HG03469 (cell line): ENCODE results near the gene PRR20A.
"Not testable (repeated sequence)": the region's sequence is repeated elsewhere in the genome, so short reads cannot be mapped to it uniquely, and the experiment has no call there.

ENCODE experiments used
- ATAC-seq: cut with Tn5 transposase; IDR thresholded peaks from one replicate; pipeline ENCODE4 v1.9.1; 2021; ENCODE audit warnings: mild to moderate bottlenecking, moderate library complexity, moderate number of reproducible peaks; ENCODE audit not compliant: unreplicated experiment

The PRR20A gene

GRCh38 chr13:57140235-57140968 is at the start of gene PRR20A:
Gene PRR20A, plus strand, starts transcription at chr13:57140918. Its CDS starts 387 bp downstream, at chr13:57141305.
- ATAC-seq, result not testable (repeated sequence)

DNA sequence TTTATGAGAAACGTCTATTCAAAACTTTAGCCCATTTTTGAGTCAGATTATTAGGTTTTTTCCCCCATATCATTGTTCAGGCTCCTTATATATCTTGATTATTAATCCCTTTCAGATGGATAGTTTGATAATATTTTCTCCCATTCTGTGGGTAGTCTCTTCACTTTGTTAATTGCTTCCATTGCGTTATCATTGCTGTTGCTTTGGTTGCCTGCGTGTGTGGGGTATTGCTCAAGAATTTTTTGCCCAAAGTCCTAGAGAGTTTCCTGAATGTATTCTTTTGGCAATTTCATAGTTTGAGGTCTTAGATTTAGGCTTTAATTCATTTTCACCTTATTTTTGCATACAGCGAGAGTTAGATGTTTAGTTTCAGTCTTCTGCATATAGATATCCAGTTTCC is 25.8 kb upstream of the PRR20A start:
- ATAC-seq, result no peak

DNA sequence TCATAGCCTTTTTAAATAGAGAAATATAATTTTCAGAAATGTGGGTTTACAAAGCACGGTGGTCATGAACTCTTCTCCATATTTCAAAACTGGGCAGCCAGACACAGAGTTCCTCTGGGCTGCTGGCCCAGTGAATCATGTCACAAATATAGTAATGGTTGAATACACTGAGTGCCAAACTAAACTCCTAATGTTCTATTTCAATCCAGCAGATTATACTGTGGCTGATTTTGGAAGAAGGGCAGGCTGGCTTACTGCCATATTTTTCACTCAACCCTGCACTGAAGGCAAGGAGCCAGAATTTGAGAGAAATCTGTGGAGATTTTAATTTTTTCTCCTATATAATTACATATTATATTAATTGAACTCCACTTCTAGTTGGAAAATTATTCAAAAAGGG is 17.0 kb upstream of the PRR20A start:
- no peak for ATAC-seq

- no peak for ATAC-seq
These were observed 11.8 kb upstream of the PRR20A start for GRCh38 chr13:57128909-57129308.

DNA sequence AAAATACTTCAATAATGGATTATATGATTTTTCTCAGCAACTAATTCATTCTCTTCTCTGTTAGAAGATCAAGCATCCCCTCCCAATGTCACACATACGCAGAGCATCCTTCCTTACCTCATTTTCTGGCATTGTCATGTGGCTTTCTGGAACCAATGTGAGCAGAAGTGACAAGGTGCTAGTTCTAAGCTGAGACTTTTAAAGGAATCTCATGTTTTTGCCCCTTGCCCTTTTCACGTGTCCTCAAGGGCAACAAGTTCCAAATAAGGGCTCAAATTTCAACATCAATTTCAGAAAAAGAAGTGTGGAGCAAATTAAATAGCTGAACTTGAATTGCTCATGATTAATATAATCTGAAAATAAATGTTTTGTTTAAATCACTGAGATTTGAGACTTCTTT is 4.6 kb upstream of the PRR20A start:
- ATAC-seq, result no peak

DNA sequence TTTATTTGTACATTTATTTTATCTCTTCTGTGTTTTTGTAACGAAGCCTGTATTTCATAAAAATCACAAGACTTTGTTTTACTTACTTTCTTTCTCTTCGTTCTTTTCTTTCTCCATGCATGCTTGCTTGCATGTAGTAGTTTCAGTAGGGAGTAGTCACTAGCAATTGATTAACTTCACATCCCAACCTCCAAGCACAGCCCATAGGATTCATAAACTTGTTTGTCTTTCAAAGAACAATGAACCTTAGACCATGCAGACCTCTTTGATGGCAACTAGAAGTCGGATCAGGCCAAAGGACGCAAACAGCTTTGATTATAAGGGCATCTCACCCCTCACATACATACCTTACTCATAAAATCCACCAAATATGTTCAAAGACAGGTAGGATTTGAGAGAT is 3.1 kb upstream of the PRR20A start:
- no peak for ATAC-seq

- no peak for ATAC-seq
These were observed 1.7 kb upstream of the PRR20A start for GRCh38 chr13:57138988-57139387.

- not testable (repeated sequence) for ATAC-seq
These were observed 937 bp upstream of the PRR20A start for GRCh38 chr13:57139781-57140180.

DNA sequence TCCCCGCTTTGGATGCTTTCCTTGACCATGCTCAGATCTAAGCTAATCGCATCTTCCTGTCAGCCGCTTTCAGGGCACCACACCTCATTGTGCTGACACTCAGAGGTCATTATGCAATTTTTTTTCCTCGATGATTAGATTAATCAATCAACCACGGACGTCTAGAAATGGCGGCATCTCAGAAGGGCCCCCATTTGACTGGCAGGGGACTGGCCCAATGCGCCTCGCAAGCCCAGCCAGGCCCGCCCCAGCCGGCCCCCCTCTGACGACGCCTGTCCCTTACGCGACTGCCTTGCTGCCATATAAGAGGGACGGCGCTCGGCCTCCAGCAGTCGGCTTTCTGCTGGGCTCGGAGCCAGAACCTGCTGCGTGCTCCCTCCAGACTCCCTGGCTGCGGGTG is 6.5 kb downstream of the PRR20A start, which contains the start of gene PRR20B:
PRR20B (plus strand) TSS at position 301 of the 400 bp plus-strand sequence. CDS start 387 bp downstream, outside the sequence.
- ATAC-seq, result not testable (repeated sequence)

DNA sequence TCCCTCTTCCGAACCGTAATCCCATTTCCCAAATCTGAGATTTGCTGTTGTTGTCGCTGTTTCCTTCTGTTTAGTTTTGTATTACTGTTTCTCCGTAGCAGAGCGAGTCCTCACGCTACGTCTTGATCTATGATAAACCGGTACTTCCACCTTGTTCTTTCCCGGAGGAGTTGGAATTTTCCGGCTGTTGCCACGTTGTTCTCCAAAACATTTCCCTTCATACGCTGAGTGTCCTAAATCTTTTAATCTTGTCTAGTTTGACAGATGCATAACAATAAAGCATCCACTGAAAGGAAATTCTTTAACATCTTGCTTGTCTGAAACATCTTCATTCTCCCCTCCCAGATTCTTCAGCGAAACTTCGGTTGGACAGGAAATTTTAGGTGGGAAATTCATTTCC is 7.4 kb downstream of the PRR20A start:
- ATAC-seq, result not testable (repeated sequence)

DNA sequence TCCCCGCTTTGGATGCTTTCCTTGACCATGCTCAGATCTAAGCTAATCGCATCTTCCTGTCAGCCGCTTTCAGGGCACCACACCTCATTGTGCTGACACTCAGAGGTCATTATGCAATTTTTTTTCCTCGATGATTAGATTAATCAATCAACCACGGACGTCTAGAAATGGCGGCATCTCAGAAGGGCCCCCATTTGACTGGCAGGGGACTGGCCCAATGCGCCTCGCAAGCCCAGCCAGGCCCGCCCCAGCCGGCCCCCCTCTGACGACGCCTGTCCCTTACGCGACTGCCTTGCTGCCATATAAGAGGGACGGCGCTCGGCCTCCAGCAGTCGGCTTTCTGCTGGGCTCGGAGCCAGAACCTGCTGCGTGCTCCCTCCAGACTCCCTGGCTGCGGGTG is 13.0 kb downstream of the PRR20A start, which contains the start of gene PRR20C:
PRR20C (plus strand) TSS at position 301 of the 400 bp plus-strand sequence. CDS start 387 bp downstream, outside the sequence.
- ATAC-seq, result not testable (repeated sequence)

- ATAC-seq, result not testable (repeated sequence)
These were observed 19.6 kb downstream of the PRR20A start, which contains the start of gene PRR20D for GRCh38 chr13:57160332-57160731. Gene PRR20D, plus strand, starts transcription at chr13:57160632. Its CDS starts 387 bp downstream, at chr13:57161019.

DNA sequence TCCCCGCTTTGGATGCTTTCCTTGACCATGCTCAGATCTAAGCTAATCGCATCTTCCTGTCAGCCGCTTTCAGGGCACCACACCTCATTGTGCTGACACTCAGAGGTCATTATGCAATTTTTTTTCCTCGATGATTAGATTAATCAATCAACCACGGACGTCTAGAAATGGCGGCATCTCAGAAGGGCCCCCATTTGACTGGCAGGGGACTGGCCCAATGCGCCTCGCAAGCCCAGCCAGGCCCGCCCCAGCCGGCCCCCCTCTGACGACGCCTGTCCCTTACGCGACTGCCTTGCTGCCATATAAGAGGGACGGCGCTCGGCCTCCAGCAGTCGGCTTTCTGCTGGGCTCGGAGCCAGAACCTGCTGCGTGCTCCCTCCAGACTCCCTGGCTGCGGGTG is 26.2 kb downstream of the PRR20A start, which contains the start of gene PRR20E:
PRR20E (plus strand) TSS at position 301 of the 400 bp plus-strand sequence. CDS start 387 bp downstream, outside the sequence.
- ATAC-seq, result not testable (repeated sequence)

DNA sequence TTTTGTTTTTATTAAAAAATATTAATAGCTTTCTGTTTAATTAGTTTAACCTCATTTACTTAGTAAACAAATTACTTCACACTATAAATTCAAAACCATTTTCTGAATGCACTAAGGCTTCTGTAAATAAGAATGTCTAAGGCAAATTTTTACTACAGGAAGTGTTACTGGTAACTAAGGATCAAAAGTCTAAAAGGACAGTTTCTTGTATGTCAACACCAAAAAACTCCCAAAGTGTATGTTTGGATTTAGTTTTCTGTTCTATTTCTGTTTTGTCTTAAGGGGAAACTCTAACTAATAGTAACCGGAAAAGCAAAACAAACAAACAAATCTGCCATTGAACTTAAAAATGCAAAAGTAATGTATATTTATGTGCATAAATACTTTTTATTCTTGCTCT is 50.9 kb downstream of the PRR20A start:
- ATAC-seq, result no peak
